ENCODE results near the gene SIK3. TPM values are rescaled to one million over a fixed set of nuclear protein-coding genes. Genes with fewer than 3 reads are reported as not detected.
"Not testable (repeated sequence)": the region's sequence is repeated elsewhere in the genome, so short reads cannot be mapped to it uniquely, and the experiment has no call there.

Gene SIK3
- total RNA-seq, 1 experiment from 2014 or later: 15.2 TPM

DNA sequence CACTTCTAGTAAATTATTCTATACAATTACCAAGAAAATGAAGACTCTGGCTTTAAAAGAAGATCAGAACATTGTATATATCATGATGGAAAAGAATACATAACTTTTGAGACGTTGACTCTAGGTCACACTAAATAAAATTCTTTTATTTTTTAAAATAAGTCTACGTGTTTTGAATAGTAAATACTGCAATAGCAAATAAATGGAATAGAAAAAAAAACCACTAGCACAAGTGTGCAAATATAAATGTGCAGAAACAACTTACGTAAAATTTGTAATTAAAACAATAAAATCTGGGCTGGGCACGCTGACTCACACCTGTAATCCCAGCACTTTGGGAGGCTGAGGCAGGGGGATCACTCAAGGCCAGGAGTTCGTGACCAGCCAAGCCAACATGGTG lies 17.9 kb downstream of the SIK3 start:
- DNase-seq (ENCODE audit: low read depth): no peak

DNA sequence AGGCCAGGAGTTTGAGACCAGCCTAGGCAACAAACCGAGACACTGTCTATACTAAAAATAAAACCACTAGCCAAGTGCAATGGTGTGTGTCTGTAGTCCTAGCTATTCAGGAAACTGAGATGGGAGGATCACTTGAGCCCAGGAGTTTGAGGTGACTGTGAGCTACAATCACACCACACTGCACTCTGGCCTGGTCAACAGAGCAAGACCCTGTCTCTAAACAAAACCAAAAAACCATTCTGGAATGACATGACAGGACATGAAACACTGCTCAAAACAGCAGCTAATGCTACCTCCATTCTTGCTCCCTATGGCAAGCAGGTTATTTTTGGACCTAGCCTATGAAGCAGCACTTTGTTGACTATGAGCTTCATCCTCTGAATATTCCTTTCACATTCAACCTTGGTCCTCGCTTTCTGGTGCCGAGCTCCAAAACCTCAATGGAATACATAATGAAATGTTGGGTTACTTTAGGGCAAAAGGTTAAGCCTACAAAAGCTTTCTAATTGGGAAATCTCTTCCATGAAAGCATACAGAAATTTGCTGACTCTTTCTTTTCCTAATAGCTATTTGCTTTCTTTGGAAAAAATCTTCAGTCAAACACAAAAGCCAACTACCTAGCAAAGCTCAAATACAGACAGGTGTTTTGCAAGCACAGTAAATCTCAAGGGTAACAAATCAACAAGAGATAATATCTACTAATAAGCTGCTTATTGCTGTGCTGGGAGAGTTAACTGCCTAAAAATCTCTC lies 21.1 kb downstream of the SIK3 start:
- DNase-seq (ENCODE audit: low read depth): no peak

DNA sequence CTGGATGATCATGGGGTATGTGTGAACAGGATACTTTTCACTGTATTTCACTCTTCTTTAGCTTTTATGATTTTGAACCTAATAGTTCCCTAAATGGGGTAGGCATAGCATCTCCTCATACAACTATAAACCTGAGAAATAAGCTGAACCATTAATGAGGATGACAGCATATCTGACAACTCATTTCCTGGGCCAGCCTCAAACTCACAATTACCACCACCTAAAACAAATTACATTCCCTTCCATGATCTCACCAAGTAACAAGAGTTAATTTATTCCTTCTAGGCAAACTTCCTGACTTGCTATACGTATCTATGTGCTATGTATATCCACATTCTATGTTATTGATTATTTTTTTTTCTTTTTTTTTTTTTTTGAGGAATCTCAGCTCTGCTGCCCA lies 23.0 kb downstream of the SIK3 start:
- DNase-seq (ENCODE audit: low read depth): peak; percentile 52

DNA sequence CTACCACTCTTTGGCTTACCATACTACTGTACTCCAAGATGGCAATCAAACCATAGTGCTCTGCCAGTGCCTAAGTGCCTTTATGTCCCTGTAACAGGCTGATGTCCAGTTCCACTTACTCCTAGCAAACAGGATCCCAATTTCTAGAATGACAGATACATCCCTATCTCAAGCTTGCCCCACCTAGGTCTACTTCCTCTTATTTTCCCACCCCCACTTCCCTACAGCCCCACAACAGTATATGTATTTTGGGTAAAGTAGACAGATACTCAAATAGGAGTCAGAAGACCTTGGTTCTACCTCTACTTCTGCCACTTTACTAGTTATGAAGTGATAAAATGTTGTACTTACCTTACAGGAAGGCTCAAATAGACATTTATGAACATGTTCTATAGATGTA lies 24.1 kb downstream of the SIK3 start:
- DNase-seq (ENCODE audit: low read depth): no peak

DNA sequence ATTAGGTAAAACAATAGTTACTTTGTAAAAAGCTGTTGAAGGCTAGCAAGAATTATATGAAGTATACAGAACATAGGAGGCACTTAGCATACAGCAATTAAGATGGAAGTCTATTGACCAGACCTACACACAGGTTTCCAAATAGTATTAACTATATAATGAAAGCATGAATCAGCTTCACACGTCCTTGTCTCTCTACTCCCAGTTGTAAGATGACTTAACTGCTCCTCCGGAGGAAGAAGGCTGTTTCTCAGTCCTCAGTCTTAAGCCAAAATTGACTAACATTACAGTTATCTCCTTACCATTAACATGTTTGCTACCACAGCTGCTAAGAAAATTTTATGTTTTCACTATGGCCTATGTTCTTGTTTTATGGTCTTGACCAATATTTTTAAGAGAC lies 24.7 kb downstream of the SIK3 start:
- no peak for DNase-seq (ENCODE audit: low read depth)

DNA sequence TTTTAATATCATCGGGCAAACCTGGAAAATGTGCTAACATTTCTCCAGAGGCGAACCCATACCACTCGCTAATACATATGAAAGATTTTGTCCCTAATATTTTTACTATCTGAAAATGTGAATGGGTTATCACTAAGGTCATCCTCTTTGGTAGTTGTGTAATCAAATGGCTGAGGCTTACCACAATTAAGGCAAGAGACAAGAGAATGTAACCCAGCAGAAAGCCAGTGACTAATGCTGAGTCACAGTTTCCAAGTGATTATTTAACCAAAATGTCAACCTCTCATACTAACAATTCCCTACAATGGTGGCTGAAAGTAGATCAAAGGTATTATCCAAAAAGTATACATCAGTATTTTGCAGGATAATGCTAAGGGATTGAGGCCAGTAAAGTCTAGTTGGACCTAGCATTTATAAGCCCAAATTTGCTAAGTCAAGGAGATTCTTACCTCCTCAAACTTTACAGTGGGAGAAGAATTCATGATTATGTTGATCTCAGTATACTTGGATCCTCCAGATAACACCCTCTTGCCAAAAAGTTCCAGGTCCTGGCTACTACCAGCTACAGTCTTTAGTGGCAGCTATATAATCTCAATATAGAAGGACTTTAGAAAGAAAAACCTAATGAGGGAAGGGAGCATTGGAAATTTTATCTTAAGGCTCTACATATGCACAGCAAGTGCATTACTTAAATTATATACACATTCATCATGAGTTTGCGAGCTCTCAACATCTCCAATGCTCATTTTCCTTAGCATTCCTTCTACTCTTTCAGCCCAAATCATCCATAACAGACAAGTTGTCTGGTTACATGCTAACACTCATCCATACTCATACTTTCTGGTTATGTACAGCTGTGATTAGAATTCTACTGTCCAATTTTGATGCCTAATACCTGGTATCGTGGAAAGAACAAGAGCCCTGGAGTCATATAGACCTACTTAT lies 25.4 kb downstream of the SIK3 start:
- DNase-seq (ENCODE audit: low read depth): peak; percentile 95

DNA sequence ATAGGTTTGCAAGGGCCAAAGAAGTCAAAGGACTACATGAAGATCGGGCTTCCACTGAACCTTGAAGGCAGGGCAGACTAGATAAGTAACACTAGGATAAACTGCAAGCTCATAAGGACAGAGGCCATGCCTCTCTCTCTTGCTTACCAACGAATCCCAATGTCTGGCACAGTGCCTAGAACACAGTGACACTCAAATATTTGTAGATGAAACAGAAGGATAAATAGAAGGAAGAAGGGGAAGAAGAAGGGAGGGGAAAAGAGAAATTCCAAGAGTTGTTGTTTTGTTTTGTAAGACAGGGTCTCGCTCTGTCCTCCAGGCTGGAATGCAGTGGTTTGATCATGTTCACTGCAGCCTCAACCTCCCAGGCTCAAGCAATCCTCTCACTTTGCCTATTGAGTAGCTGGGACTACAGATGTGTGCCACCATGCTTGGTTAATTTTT lies 26.9 kb downstream of the SIK3 start:
- no peak for DNase-seq (ENCODE audit: low read depth)

DNA sequence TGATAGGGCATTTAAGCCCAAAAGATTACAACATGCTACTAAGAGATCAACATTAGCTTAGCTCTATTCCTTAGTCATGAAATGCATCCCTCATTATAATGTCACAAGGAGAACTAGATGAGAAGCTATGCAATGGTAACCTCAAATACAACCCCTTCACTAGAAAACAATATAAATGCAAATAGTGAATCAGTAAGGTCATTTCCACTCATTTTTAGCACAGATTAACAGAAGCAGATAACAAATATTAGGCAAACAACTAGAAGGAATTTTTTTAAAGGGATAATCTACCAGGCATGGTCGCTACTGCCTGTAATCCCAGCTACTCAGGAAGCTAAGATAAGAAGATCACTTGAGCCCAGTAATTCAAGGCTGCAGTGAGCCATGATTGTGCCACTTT lies 28.2 kb downstream of the SIK3 start:
- DNase-seq (ENCODE audit: low read depth): no peak

DNA sequence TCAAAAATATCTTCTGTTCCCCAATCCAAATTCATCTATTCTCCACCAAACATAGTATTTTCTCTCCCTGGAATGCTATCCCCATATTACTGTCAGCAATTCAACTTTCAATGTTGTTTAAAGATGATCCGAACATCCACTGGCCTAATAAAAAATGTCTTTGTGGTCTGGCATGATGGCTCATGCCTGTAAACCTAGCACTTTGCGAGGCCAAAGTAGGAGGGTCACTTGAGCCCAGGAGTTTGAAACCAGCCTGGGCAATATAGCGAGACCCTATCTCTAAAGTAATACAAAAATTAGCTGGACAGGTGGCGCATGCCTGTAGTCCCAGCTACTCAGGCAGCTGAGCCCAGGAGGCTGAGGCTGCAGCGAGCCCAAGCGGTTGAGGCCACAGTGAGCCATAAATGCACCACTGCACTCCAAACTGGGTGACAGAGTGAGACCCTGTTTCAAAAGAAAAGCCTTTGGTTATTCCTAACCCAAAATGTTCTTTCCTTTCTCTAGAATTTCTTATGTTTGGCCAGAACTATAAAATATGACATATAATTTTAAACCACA lies 29.8 kb downstream of the SIK3 start:
- no peak for DNase-seq (ENCODE audit: low read depth)

DNA sequence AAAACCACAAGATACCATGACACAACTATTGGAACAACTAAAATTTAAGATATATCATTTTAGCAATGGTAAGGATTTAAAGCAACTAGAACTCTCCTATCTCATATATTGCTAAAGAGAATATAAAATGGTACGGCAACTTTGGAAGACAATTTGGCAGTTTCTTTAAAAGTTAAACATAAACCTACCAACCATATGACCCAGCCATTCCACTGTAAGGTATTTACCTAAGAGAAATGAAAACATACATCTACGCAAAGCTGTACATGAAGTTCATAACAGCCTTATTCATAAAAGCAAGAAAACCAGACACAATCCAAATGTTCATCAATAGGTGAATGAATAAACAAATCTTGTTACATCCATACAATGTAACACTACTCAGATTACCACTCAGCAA lies 31.3 kb downstream of the SIK3 start:
- no peak for DNase-seq (ENCODE audit: low read depth)

DNA sequence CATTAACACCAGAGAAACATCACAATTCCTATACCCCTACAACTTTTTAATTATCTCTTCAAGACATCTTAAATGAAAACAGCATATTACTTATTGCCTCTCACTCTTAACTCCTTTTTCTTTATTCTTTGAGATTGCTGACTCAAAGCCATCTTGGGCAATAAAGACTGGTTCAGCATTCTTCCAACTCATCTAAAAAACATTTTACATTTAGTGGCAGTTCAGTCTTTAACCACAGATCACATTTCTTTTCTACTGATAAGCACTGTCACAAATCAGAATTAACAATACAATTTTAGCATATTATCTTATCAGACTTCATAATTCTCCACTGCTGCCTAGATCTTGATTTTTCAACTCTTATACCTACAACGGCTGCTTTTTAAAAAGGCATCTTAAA lies 34.0 kb downstream of the SIK3 start:
- no peak for DNase-seq (ENCODE audit: low read depth)

DNA sequence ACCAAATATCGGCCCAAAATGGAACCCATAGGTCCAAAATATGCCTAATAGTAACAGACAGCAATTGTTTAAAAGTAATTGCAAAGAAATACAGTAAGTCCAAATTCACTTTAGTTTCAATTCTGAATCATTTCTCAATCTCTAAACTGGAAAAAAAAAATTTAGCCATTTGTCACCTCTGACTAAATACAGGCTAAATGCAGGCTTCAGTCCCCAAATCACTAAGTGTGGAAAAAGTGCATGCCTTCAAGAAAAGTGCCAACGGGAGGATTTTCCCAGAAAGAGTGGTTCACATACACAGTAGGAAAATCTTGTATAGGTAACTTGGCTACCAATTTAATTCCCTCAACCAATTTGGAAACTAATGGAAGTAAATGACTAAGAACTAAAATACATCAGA lies 35.7 kb downstream of the SIK3 start:
- DNase-seq (ENCODE audit: low read depth): no peak

DNA sequence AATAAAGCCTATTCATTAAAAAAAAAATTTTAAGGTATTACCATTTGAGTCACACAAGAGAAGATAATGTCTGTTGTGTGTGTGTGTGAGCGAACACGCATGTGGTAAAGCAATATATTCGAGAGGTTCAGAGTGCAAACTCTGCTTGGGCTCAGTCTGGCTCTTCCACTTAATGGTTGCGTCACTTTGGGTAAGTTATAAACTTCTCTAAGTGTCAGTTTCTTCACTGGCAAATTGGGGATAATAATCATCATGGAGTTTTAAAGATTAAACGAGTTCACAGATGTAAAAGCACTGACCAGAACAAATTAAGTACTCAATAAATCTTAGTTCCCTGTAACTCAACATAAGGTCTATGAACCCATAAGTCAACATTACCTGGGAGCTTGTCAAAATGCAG lies 37.0 kb downstream of the SIK3 start:
- no peak for DNase-seq (ENCODE audit: low read depth)

DNA sequence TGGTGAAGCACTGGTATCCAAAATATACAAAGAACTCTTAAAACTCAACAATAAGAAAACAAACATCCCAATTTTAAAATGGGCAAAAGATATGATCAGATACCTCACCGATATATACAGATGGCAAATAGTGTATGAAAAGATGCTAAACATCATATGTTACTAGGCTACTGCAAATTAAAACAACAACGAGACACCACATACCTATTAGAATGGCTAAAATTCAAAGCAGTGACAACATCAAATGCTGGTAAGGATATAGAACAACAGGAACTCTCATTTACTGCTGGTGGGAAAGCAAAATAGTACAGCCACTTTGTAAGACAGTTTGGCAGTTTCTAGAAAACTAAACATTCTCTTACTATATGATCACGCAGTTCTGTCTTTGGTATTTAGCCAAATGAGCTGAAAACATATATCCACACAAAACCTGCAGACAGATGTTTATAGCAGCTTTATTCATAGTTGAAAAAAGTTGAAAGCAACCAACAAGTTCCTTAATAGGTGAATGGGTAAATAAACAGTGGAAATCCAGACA lies 38.5 kb downstream of the SIK3 start:
- no peak for DNase-seq (ENCODE audit: low read depth)

DNA sequence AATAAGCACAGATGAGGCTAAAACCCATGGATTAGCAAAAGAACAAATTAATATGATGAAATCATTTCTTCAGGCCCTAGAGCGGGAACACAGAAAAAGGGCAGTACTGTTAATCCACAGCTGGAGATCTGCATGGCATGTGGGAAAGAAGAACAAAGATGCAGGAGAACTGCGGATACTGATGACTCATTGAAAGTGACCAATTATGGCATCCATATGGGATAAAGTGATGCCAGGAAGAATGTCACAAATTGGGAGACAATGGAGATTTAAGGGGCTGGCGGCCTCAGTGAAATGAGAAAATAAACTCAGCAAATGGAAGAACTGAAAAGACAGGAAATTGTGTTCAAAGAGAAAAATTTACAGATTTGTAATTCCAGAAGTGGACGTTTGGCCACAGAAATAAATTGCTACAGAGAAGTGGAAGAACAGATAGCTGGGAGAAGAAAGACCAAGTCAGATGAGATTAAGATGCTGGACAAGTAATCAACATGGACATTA lies 39.4 kb downstream of the SIK3 start:
- peak; percentile 74 for DNase-seq (ENCODE audit: low read depth)

DNA sequence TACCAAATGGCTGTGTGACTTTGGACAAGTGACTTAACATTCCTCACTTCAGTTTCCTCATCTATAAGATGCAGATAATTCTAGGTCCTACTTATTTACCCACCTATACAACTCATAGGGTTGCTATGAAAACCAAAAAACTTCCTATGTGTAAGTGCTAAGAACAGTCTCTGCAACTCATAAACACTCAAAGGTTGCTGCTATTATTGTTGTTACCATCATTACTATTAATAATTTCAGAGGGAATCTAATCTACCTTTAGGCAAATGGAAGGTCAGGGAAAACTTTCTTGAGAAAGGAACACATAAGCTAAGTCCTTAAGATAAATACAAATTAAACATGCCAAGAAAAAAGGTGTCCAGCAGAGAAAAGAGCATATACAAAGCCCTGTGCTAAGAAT lies 40.5 kb downstream of the SIK3 start:
- no peak for DNase-seq (ENCODE audit: low read depth)

DNA sequence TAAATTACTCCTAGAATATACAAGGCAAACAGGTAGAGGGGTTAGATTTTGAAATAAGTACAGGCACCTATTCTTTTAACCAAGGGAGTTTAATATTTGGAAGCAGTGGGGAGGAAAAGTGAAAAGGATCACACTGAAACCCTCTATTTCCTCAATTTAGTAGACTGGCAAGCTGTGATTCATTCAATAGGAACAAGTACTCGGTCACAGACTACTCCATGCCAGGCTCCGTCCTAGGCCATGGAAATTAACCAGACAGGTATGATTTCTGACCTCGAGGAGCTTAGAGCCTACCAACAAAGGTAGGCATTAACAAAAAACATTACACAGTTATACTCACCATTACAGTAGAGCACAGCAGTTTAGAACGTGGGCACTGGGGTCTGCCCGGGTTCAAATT lies 40.9 kb downstream of the SIK3 start:
- DNase-seq (ENCODE audit: low read depth): no peak

DNA sequence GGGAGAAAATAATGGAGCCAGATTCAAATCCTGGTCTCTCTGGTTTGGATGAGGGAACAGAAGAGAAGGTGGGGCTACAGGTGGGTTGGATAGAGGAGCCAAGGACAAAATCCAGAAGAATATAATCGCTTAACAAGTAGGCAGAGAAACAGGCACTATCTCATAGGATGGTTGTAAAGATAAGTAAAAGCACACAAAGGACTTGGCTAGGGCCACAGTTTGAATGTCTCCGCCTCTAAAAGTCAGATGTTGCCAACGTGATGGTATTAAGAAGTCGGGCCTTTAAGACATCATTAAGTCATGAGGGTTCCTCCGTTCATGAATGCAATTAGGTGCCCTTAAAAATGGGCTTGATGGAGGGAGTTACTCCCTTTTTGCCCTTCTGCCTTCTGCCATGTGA lies 42.8 kb downstream of the SIK3 start:
- DNase-seq (ENCODE audit: low read depth): no peak

DNA sequence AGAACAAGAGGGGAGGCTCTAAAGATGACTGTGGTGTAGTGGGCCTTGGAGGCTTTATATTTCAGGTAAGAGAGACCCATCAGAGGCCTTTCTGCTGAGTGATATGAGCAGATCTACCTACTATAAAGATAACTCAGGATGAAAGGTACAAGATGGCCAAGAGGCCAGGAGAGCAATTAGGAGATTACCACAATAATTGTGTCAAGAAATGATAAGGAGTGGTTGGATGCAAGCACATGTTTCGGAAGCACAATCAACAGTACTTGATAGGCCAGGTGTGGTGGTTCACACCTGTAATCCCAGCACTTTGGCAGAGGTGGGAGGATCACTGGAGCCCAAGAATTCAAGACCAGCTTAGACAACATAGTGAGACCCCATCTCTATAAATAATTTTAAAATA lies 43.8 kb downstream of the SIK3 start:
- DNase-seq (ENCODE audit: low read depth): no peak

DNA sequence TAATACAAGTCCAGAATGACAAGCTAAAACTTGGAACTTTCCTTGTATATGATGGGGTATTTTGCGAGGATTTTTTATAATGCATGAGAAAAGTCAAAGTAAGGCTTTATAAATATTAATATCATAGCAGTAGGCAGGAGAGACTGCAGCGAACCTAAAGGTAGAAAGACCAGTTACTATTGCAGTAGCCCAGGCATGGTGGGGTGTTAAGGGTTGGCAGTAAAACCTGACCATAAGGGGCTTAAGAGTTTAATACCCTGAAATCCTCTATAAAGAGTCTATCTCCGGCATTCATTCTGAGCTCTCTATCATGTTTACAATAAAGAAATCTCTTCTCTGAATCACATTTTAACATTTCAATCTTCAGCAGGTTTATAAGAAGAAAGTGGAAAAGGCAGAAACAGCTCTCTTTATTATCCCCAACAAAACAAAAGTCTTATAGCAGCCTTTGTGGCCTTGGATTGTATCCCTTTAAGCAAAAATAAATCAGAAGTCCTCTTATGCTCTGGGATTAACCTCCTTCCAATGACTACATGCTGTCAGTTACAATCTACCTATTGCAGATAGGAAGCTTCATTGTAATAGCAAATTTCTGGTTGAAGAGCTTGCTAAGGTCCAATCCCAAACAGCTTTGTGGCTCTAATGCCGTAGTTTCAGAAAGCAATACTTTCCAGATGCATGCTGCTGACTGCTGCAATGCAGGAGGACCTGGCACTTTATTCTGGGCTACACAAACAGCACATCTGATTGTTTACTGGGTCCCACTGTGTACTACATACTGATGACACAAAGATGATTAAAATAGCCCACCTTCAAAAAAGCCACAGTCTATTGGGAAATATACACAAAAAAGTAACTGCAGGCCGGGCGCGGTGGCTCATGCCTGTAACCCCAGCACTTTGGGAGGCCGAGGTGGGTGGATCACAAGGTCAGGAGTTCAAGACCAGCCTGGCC lies 45.8 kb downstream of the SIK3 start:
- no peak for DNase-seq (ENCODE audit: low read depth)

DNA sequence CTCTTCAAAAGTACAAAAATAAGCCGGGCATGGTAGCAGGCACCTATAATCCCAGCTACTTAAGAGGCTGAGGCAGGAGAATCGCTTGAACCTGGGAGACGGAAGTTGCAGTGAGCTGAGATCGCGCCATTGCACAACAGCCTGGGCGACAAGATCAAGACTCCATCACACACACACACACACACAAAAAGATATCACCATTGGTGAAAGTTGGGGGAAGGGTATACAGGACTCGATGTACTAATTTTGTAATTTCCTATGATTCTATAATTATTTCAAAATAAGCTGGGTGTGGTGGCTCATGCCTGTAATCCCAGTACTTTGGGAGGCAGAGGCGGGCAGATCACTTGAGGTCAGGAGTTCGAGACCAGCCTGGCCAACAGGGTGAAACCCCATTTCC lies 48.1 kb downstream of the SIK3 start:
- DNase-seq (ENCODE audit: low read depth): not testable (repeated sequence)
